ENCODE data around the gene BRD2.

- peak in 2 of 12 donors; percentile 6 to 14 for TF ChIP-seq CTCF (IDR thresholded peaks at IDR 0.05)
- TF ChIP-seq POLR2A (IDR thresholded peaks at IDR 0.05): peak; percentile 94 to 99
These were observed 3.4 kb downstream of the BRD2 start for GRCh38 chr6:32971581-32972352.

Data from heart left ventricle (tissue), 13 donors.